Embryonic facial prominence (tissue), 1 donor: Measurements from ENCODE around the gene CP.
"Not testable (repeated sequence)": the region's sequence is repeated elsewhere in the genome, so short reads cannot be mapped to it uniquely, and the experiment has no call there.

ENCODE experiments used
- DNase-seq: peaks from one replicate; pipeline ENCODE4 v3.0.0-alpha.2; 2016; ENCODE audit errors: extremely low spot score

Gene CP

GRCh38 chr3:149227591-149228268 lies 6.1 kb upstream of the CP start:
- DNase-seq: no peak

GRCh38 chr3:149226776-149227175 lies 5.1 kb upstream of the CP start:
- DNase-seq: no peak

GRCh38 chr3:149224736-149225594 lies 3.3 kb upstream of the CP start:
- DNase-seq: no peak

- no peak for DNase-seq
Observed at GRCh38 chr3:149223461-149223820, 1.8 kb upstream of the CP start.

- not testable (repeated sequence) for DNase-seq
Observed at GRCh38 chr3:149219380-149220121, 2.1 kb downstream of the CP start.

GRCh38 chr3:149217347-149217746 lies 4.3 kb downstream of the CP start:
- DNase-seq: no peak

- no peak for DNase-seq
Observed at GRCh38 chr3:149216193-149216869, 5.3 kb downstream of the CP start.

GRCh38 chr3:149215515-149215914 lies 6.1 kb downstream of the CP start:
- DNase-seq: no peak

- DNase-seq: no peak
Observed at GRCh38 chr3:149214702-149215101, 6.9 kb downstream of the CP start.

- no peak for DNase-seq
Observed at GRCh38 chr3:149212386-149212785, 9.2 kb downstream of the CP start.

- no peak for DNase-seq
Observed at GRCh38 chr3:149209431-149209830, 12.2 kb downstream of the CP start.

GRCh38 chr3:149207475-149207874 lies 14.2 kb downstream of the CP start:
- DNase-seq: no peak

- no peak for DNase-seq
Observed at GRCh38 chr3:149204390-149204991, 17.1 kb downstream of the CP start.

- DNase-seq: no peak
Observed at GRCh38 chr3:149203758-149204157, 17.9 kb downstream of the CP start.

- no peak for DNase-seq
Observed at GRCh38 chr3:149199474-149199873, 22.2 kb downstream of the CP start.

- no peak for DNase-seq
Observed at GRCh38 chr3:149198611-149199010, 23.0 kb downstream of the CP start.

GRCh38 chr3:149197669-149198068 lies 24.0 kb downstream of the CP start:
- DNase-seq: no peak

- DNase-seq: not testable (repeated sequence)
Observed at GRCh38 chr3:149196805-149197592, 24.6 kb downstream of the CP start.

- DNase-seq: no peak
Observed at GRCh38 chr3:149195221-149195620, 26.4 kb downstream of the CP start.

GRCh38 chr3:149188494-149188893 lies 33.1 kb downstream of the CP start:
- DNase-seq: no peak

- no peak for DNase-seq
Observed at GRCh38 chr3:149186721-149187120, 34.9 kb downstream of the CP start.
